IPS-18c (cell line): Measurements from ENCODE around the gene RAB40C.

Source experiments
- H3K4me3 ChIP-seq: 2 replicates; pipeline ENCODE4 v1.7.0; 2013; ENCODE audit warnings: low read depth, mild to moderate bottlenecking, low read length, moderate library complexity; ENCODE audit not compliant: insufficient read depth
- H3K9me3 ChIP-seq: one replicate; pipeline ENCODE4 v1.6.1; 2013; ENCODE audit warnings: mild to moderate bottlenecking, low read length, moderate library complexity; ENCODE audit not compliant: control insufficient read depth, insufficient read depth

Gene RAB40C

GRCh38 chr16:674968-675883, 85.4 kb downstream of the RAB40C start, which contains the start of gene RHBDL1:
TSS of gene RHBDL1 (plus strand) at chr16:675671. CDS start at chr16:675791, 120 bp downstream.
- Histone ChIP-seq H3K4me3 (peak within 1 kb of the TSS; percentile 47), H3K9me3 (no peaks in the 10 kb centered on the region)

GRCh38 chr16:675884-676564, 86.2 kb downstream of the RAB40C start:
- H3K9me3 ChIP-seq, result no peaks in the 10 kb centered on the region
- peak overlapping the region; percentile 47 for H3K4me3 ChIP-seq

DNA sequence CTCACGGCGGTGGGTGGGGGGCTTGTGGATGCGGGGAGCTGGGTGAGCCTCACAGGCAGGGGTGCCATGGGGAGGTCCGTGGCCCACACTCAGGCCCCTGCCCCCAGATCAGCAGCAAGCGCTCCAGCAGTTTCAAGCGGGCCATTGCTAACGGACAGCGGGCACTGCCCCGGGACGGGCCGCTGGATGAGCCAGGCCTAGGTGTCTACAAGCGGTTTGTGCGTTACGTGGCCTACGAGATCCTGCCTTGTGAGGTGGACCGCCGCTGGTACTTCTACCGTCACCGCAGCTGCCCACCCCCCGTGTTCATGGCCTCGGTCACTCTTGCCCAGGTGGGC, 86.7 kb downstream of the RAB40C start:
- H3K9me3 ChIP-seq, result no peaks in the 10 kb centered on the region
- peak overlapping the region; percentile 15; the same call in 1 of the 2 replicates for H3K4me3 ChIP-seq

DNA sequence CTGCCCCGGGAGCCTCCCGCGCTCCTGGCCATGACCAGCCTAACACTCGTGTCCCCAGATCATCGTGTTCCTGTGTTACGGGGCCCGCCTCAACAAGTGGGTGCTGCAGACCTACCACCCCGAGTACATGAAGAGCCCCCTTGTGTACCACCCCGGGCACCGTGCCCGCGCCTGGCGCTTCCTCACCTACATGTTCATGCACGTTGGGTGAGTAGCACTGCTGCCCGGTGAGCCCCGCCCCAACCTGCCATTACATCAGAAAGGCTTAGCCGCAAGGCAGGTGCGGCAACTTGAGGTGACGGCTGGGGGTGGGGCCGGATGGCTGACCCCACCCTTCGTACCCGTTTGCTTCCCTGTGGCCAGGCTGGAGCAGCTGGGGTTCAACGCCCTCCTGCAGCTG, 87.0 kb downstream of the RAB40C start:
- Histone ChIP-seq H3K9me3 (no peaks in the 10 kb centered on the region), H3K4me3 (peak overlapping the region; percentile 15; the same call in 1 of the 2 replicates)

GRCh38 chr16:677316-678190, 87.7 kb downstream of the RAB40C start:
- Histone ChIP-seq H3K4me3 (peak overlapping the region; percentile 15; the same call in 1 of the 2 replicates), H3K9me3 (no peaks in the 10 kb centered on the region)

GRCh38 chr16:678209-678857, 88.5 kb downstream of the RAB40C start:
- Histone ChIP-seq H3K9me3 (no peaks in the 10 kb centered on the region), H3K4me3 (no peak overlapping the region)
